ENCODE measurements around the gene TMEM87B. TPM values are rescaled to one million over a fixed set of nuclear protein-coding genes. Genes with fewer than 3 reads are reported as not detected.

TMEM87B gene
- total RNA-seq, 1 experiment from 2014 or later, result 10.6 TPM

GRCh38 chr2:112148477-112148876 lies 93.4 kb downstream of the TMEM87B start:
- Mint-ChIP-seq H3K27me3 (ENCODE audit: low read depth) (no peaks in the 10 kb centered on the region), H3K4me3 (no peak overlapping the region), H3K9me3 (no peaks in the 10 kb centered on the region), H3K36me3 (no peaks in the 10 kb centered on the region), H3K27ac (no peak overlapping the region), H3K4me1 (peaks cover 6% of the 10 kb centered on the region)
- POLR2A ChIA-PET, result interaction anchor here (0.6 kb wide), 1 partner anchor 89 kb away, joined by 3 read pairs; no protein-coding TSS in a partner anchor
- no peak for DNase-seq (ENCODE audit: low spot score)
- no peak for ATAC-seq
- TF ChIP-seq USF2 (CRISPR knock-in tag; IDR thresholded peaks at IDR 0.05), result no peak
- TF ChIP-seq RORB (CRISPR knock-in tag; IDR thresholded peaks at IDR 0.05), result no peak
- no peak for TF ChIP-seq FOXJ3 (CRISPR knock-in tag; IDR thresholded peaks at IDR 0.05; ENCODE audit: borderline replicate concordance)
- no peak for TF ChIP-seq FOXP4 (CRISPR knock-in tag; IDR thresholded peaks at IDR 0.05)
- no peak for TF ChIP-seq ZNF121 (CRISPR knock-in tag; IDR thresholded peaks at IDR 0.05)
- TF ChIP-seq ETV6 (CRISPR knock-in tag; IDR thresholded peaks at IDR 0.05), result no peak
- no peak for TF ChIP-seq ZBTB43 (CRISPR knock-in tag; IDR thresholded peaks at IDR 0.05)
- no peak for TF ChIP-seq ZNF512 (CRISPR knock-in tag; IDR thresholded peaks at IDR 0.05; ENCODE audit: borderline replicate concordance)
- TF ChIP-seq CREM (CRISPR knock-in tag; IDR thresholded peaks at IDR 0.05), result no peak
- no peak for TF ChIP-seq PRDM15 (CRISPR knock-in tag; IDR thresholded peaks at IDR 0.05)
- TF ChIP-seq ZNF423 (CRISPR knock-in tag; IDR thresholded peaks at IDR 0.05), result no peak
- TF ChIP-seq NR1H2 (CRISPR knock-in tag; IDR thresholded peaks at IDR 0.05), result no peak
- TF ChIP-seq ZNF232 (CRISPR knock-in tag; IDR thresholded peaks at IDR 0.05), result no peak
- TF ChIP-seq ARID4B (CRISPR knock-in tag; IDR thresholded peaks at IDR 0.05; ENCODE audit: borderline replicate concordance), result no peak
- no peak for TF ChIP-seq ZNF281 (CRISPR knock-in tag; IDR thresholded peaks at IDR 0.05)
- TF ChIP-seq NFYB (CRISPR knock-in tag; conservative IDR thresholded peaks at IDR 0.05; ENCODE audit: low read depth), result no peak
- TF ChIP-seq IRF1 (CRISPR knock-in tag; IDR thresholded peaks at IDR 0.05), result no peak
- no peak for TF ChIP-seq ESRRA (CRISPR knock-in tag; IDR thresholded peaks at IDR 0.05; ENCODE audit: borderline replicate concordance)
- CTCF ChIA-PET, result no interaction called here
